ENCODE results near the gene COG8. TPM values are rescaled to one million over a fixed set of nuclear protein-coding genes. Genes with fewer than 3 reads are reported as not detected.

COG8 gene
- total and polyA plus RNA-seq, 4 donors = 11.2 to 37.4 (median 24.2) TPM

GRCh38 chr16:69325784-69326171 lies 13.6 kb downstream of the COG8 start:
- Histone ChIP-seq H3K36me3 (ENCODE audit: control insufficient read depth in 4 of 4, insufficient read depth in 3 of 4, low read depth in 1 of 4, low read length in 3 of 4) (peaks cover 6 to 33% (median 19%) of the 10 kb centered on the region in 4 donors), H3K27me3 (ENCODE audit: control insufficient read depth in 4 of 4, insufficient read depth in 4 of 4, low read length in 3 of 4) (no peaks in the 10 kb centered on the region), H3K27ac (ENCODE audit: low read depth in 1 of 2, low read length in 2 of 2) (peak overlapping the region; percentile 52 to 87), H3K4me1 (ENCODE audit: control insufficient read depth in 4 of 4, insufficient read depth in 4 of 4, low read length in 3 of 4) (peaks cover 19 to 72% (median 58%) of the 10 kb centered on the region in 4 donors), H3K9ac (ENCODE audit: low read depth in 1 of 2, low read length in 2 of 2) (no peak overlapping the region), H3K9me3 (ENCODE audit: control insufficient read depth in 4 of 4, low read length in 3 of 4) (no peaks in the 10 kb centered on the region), H3K4me3 (ENCODE audit: low read depth in 1 of 3, low read length in 3 of 3) (no peak overlapping the region)
- no peak for DNase-seq (ENCODE audit: low spot score)
- 62% methylated on average over 6 of the region's 6 CpGs for WGBS
- TF ChIP-seq JUND (IDR thresholded peaks at IDR 0.05) (no peak), RAD21 (IDR thresholded peaks at IDR 0.05) (no peak), FOXA2 (IDR thresholded peaks at IDR 0.05) (no peak), ATF3 (IDR thresholded peaks at IDR 0.05) (no peak)
- TF ChIP-seq, protein P1, sequence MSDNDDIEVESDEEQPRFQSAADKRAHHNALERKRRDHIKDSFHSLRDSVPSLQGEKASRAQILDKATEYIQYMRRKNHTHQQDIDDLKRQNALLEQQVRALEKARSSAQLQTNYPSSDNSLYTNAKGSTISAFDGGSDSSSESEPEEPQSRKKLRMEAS (IDR thresholded peaks at IDR 0.05) = no peak

DNA sequence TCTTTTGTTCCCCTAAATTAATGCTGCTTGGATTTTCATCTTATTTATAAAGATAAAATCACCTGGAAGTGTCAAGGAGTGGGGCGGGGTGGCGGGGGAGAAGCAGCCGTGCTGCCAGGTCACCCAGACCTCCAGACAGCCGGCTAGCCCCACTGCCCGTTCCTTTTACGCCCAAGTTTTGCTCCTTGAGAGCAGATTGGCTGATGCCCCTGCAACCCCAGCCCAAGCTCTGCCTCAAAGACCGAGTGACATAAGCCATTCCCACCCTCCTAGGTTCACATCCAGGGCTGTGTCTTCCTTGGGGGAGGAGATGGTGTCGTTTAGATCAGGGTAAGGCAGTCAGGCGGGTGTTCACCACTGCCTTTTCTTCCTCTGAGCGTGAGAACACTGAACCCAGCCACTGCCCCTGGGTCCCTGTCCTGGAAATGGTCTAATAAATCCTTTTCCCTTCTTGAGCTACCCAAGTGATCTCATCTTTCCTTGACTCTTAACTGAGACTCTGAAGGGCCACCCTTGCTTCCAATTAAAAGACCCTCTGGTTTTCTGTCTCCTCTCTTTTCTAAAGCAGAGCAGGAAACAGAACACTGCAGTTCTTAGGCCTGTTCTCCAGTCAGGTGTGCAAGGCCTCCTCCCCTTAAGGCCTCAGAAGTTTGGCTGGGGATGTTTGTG lies 14.6 kb downstream of the COG8 start:
- H3K9me3 ChIP-seq (ENCODE audit: control insufficient read depth in 4 of 4, low read length in 3 of 4) = no peaks in the 10 kb centered on the region
- no peak overlapping the region for H3K9ac ChIP-seq (ENCODE audit: low read depth in 1 of 2, low read length in 2 of 2)
- TF ChIP-seq ZBTB33 (IDR thresholded peaks at IDR 0.05) (no peak), RXRA (IDR thresholded peaks at IDR 0.05) (no peak), HNF4A (conservative IDR thresholded peaks at IDR 0.05) (no peak), YY1 (IDR thresholded peaks at IDR 0.05) (no peak), JUND (IDR thresholded peaks at IDR 0.05) (no peak), HNF4G (IDR thresholded peaks at IDR 0.05) (no peak), REST (IDR thresholded peaks at IDR 0.05) (no peak), GABPA (IDR thresholded peaks at IDR 0.05 in 1 of 2, conservative IDR thresholded peaks at IDR 0.05 in 1 of 2) (no peak), CTCF (IDR thresholded peaks at IDR 0.05; ENCODE audit: low read depth, low read length, missing input control) (no peak), ATF3 (IDR thresholded peaks at IDR 0.05) (no peak), EGR1 (IDR thresholded peaks at IDR 0.05; ENCODE audit: low read depth in 2 of 2) (no peak), SP1 (IDR thresholded peaks at IDR 0.05) (no peak), RAD21 (IDR thresholded peaks at IDR 0.05) (no peak)
- TF ChIP-seq, protein P1 (IDR thresholded peaks at IDR 0.05) = no peak
- H3K27me3 ChIP-seq (ENCODE audit: control insufficient read depth in 4 of 4, insufficient read depth in 4 of 4, low read length in 3 of 4) = no peaks in the 10 kb centered on the region
- H3K4me1 ChIP-seq (ENCODE audit: control insufficient read depth in 4 of 4, insufficient read depth in 4 of 4, low read length in 3 of 4) = peaks cover 19 to 68% (median 57%) of the 10 kb centered on the region in 4 donors
- WGBS = 86% methylated on average over 10 of the region's 10 CpGs
- peak overlapping the region; percentile 60 to 87 for H3K27ac ChIP-seq (ENCODE audit: low read depth in 1 of 2, low read length in 2 of 2)
- peaks cover 12 to 44% (median 27%) of the 10 kb centered on the region in 4 donors for H3K36me3 ChIP-seq (ENCODE audit: control insufficient read depth in 4 of 4, insufficient read depth in 3 of 4, low read depth in 1 of 4, low read length in 3 of 4)
- no peak overlapping the region for H3K4me3 ChIP-seq (ENCODE audit: low read depth in 1 of 3, low read length in 3 of 3)
- DNase-seq (ENCODE audit: low spot score) = no peak
